PC-3 (cell line): Measurements from ENCODE around the gene WHRN. TPM values are rescaled to one million over a fixed set of nuclear protein-coding genes. Genes with fewer than 3 reads are reported as not detected.

ENCODE experiments used
- ATAC-seq: fragments of 200-7000 bp; cut with Tn5 transposase; 2 replicates; pipeline ENCODE4 v1.9.1; 2020; ENCODE audit warnings: mild to moderate bottlenecking, moderate library complexity
- BruUV-seq: library from RNA; stranded (reverse); fragments of 400-500 nt; replicated peaks from 2 replicates; lab custom pipeline; 2021; lab: Mats Ljungman, UMichigan
- CTCF ChIA-PET: fragments of 300-600 bp; sonication (Branson Sonifier 250); formaldehyde crosslinking; loops from one replicate; lab custom pipeline; 2022; ENCODE audit warnings: antibody characterized with exemption; lab: Charles Lee
- POLR2A ChIA-PET: fragments of 300-600 bp; sonication (Branson Sonifier 250); formaldehyde crosslinking; loops from one replicate; lab custom pipeline; 2022; ENCODE audit warnings: antibody characterized with exemption; ENCODE audit not compliant: unreplicated experiment; lab: Charles Lee
- DNase-seq: peaks from one replicate; pipeline ENCODE4 v3.0.0-alpha.2; 2015
- H2AFZ ChIP-seq: fragments of 300-600 bp; sonication (generic); 2 replicates; pipeline ENCODE4 v1.6.0; 2016; ENCODE audit warnings: antibody characterized with exemption, low read length
- H3F3A ChIP-seq: fragments of 300-600 bp; sonication (generic); one replicate; pipeline ENCODE4 v1.6.0; 2017; ENCODE audit warnings: antibody characterized with exemption, low read length, control low read depth, mild to moderate bottlenecking; ENCODE audit not compliant: unreplicated experiment
- H3K27ac ChIP-seq: fragments of 300-600 bp; sonication (generic); 2 replicates; pipeline ENCODE4 v1.5.1; 2016; ENCODE audit warnings: mild to moderate bottlenecking, low read length
- H3K27me3 ChIP-seq: fragments of 300-600 bp; sonication (generic); 2 replicates; pipeline ENCODE4 v1.6.1; 2016; ENCODE audit warnings: low read length, mixed read lengths
- H3K36me3 ChIP-seq: fragments of 300-600 bp; sonication (generic); 2 replicates; pipeline ENCODE4 v1.6.1; 2016; ENCODE audit warnings: low read depth, mixed run types, low read length, mixed read lengths
- H3K4me1 ChIP-seq: fragments of 300-600 bp; sonication (generic); 2 replicates; pipeline ENCODE4 v1.5.1; 2016; ENCODE audit warnings: low read length; ENCODE audit not compliant: insufficient read depth
- H3K4me2 ChIP-seq: fragments of 300-600 bp; sonication (generic); 2 replicates; pipeline ENCODE4 v1.6.0; 2016; ENCODE audit warnings: low read length
- H3K4me3 ChIP-seq: fragments of 300-600 bp; sonication (generic); 2 replicates; pipeline ENCODE4 v1.5.1; 2016; ENCODE audit warnings: mild to moderate bottlenecking, low read length, mixed read lengths
- H3K79me2 ChIP-seq: fragments of 300-600 bp; sonication (generic); 2 replicates; pipeline ENCODE4 v1.6.1; 2017; ENCODE audit warnings: low read length, mixed read lengths
- H3K9ac ChIP-seq: fragments of 300-600 bp; sonication (generic); 2 replicates; pipeline ENCODE4 v1.6.0; 2016; ENCODE audit warnings: mild to moderate bottlenecking, low read length
- H3K9me2 ChIP-seq: fragments of 300-600 bp; sonication (generic); replicated peaks from 2 replicates; pipeline ENCODE4 v1.6.1; 2016; ENCODE audit warnings: mixed run types, low read length, mixed read lengths
- H3K9me3 ChIP-seq: fragments of 300-600 bp; sonication (generic); 2 replicates; pipeline ENCODE4 v1.6.1; 2016; ENCODE audit warnings: low read length, mixed read lengths
- H4K20me1 ChIP-seq: fragments of 300-600 bp; sonication (generic); 2 replicates; pipeline ENCODE4 v1.6.1; 2016; ENCODE audit warnings: low read length, mixed read lengths
- CTCF ChIP-seq: fragments of 300-600 bp; sonication (generic); conservative IDR thresholded peaks from 2 replicates; pipeline ENCODE4 v1.5.1; 2017; ENCODE audit warnings: antibody characterized with exemption, low read depth, mild to moderate bottlenecking, low read length
- EZH2 ChIP-seq: fragments of 300-600 bp; sonication (generic); IDR thresholded peaks from one replicate; pipeline ENCODE4 v1.6.1; 2017; ENCODE audit warnings: antibody characterized with exemption, mild to moderate bottlenecking, low read length; ENCODE audit not compliant: unreplicated experiment
- EZH2phosphoT487 ChIP-seq: fragments of 300-600 bp; sonication (generic); IDR thresholded peaks from 2 replicates; pipeline ENCODE4 v1.6.1; 2018; ENCODE audit warnings: mild to moderate bottlenecking, antibody characterized with exemption, low read length, borderline replicate concordance
- intact Hi-C: fragments of 100-400 bp; cut with micrococcal nuclease; formaldehyde crosslinking; loops from 2 replicates; pipeline ENCODE4 v1.9.0; 2023
- total RNA-seq: library from RNA; depleted of rRNA; stranded (reverse); fragments of >200 nt; gene quantifications from 2 replicates; pipeline ENCODE4 v1.2.3, GENCODE V29; 2014; rRNA removed

The WHRN gene
- total RNA-seq, 1 experiment from 2014 or later, result 10.5 TPM

DNA sequence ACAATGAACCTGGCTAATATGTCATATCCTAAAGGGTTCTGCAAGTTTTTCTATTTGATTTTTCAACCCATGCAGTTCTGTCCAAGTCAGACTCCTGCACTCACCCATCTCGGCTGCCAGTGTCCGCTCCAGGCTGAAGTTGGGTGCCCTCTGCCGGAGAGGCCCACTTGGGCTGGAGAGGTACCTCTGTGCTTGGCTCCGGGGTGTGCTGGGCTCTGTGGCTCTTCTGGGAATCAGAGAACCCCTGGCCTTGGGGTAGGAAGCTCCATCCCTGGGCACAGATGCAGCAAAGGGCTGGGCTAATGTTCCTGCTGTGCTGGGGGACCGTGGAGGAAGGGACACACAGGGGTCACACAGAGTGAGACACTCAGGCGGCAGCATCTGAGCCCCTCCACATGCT, 149.5 kb downstream of the WHRN start:
- H2AFZ ChIP-seq, result no peak overlapping the region
- BruUV-seq, result no TSS peak
- no peak overlapping the region for H3K4me3 ChIP-seq
- CTCF ChIA-PET, result no interaction called here
- H3K9me2 ChIP-seq, result no peaks in the 10 kb centered on the region
- H3K4me2 ChIP-seq, result no peak overlapping the region
- H3K27me3 ChIP-seq, result no peaks in the 10 kb centered on the region
- POLR2A ChIA-PET, result no interaction called here
- TF ChIP-seq EZH2phosphoT487 (no peak), EZH2 (no peak), CTCF (no peak)
- no peak overlapping the region for H3K9ac ChIP-seq
- H3F3A ChIP-seq, result no peaks in the 10 kb centered on the region
- H3K79me2 ChIP-seq, result no peaks in the 10 kb centered on the region
- ATAC-seq, result no peak
- H3K27ac ChIP-seq, result no peak overlapping the region
- no peaks in the 10 kb centered on the region for H3K9me3 ChIP-seq
- no peaks in the 10 kb centered on the region for H3K4me1 ChIP-seq
- no peak for DNase-seq
- intact Hi-C loops, result no loop called here
- H4K20me1 ChIP-seq, result no peaks in the 10 kb centered on the region
- H3K36me3 ChIP-seq, result no peaks in the 10 kb centered on the region

Other genes with a start within 250 kb of the WHRN start
- gene ORM1, start 182.4 kb downstream of the WHRN start, total RNA-seq, result not detected in 2 replicates
- gene ORM2, start 175.6 kb downstream of the WHRN start, total RNA-seq, result not detected in 2 replicates
- gene AKNA, start 117.5 kb downstream of the WHRN start, total RNA-seq, result 7.6 and 9.1 TPM in 2 replicates
- 126 and 162 TPM in 2 replicates for gene ATP6V1G1, start 82.3 kb upstream of the WHRN start, total RNA-seq
- gene TMEM268, start 105.8 kb upstream of the WHRN start, total RNA-seq, result 5.2 and 6.6 TPM in 2 replicates
- gene TEX53, start 152.3 kb upstream of the WHRN start, total RNA-seq, result not detected in 2 replicates
- 2.4 TPM in 1 of 2 replicates, not detected in the other for gene TEX48, start 176.7 kb upstream of the WHRN start, total RNA-seq